Dermis blood vessel endothelial cell (primary cell): ENCODE measurements around the gene SLC6A19. TPM values are rescaled to one million over a fixed set of nuclear protein-coding genes. Genes with fewer than 3 reads are reported as not detected.

Experiments used
- DNase-seq: peaks from one replicate; pipeline ENCODE4 v3.0.0; 2010
- total RNA-seq: library from RNA; depleted of rRNA; stranded (reverse); fragments of >200 nt; gene quantifications from 2 replicates; pipeline ENCODE4 v1.2.3, GENCODE V29; 2014

The SLC6A19 gene
- total RNA-seq, 1 donor from 2014 or later, result not detected

DNA sequence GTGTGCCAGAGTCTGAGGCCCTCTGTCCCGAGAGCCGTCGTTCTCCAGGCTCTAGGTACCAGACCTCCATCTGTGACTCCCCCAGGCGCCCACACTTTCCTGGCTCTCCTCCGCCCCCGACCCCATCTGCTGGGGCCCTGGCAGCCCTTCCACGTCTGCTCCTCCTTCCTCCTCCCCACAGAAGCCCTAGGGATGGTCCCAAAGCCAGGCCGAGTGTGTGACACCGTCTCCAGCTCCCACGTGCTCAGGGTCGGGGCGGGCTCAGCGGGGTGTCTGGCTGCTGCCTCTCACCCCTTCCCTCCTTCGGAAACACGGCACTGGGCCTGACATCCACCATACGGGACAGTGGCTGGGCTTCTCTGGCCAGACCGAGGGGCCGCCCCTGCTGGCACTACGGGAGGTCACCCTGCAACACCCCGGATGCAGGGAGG, 20.5 kb upstream of the SLC6A19 start:
- DNase-seq, result no peak

DNA sequence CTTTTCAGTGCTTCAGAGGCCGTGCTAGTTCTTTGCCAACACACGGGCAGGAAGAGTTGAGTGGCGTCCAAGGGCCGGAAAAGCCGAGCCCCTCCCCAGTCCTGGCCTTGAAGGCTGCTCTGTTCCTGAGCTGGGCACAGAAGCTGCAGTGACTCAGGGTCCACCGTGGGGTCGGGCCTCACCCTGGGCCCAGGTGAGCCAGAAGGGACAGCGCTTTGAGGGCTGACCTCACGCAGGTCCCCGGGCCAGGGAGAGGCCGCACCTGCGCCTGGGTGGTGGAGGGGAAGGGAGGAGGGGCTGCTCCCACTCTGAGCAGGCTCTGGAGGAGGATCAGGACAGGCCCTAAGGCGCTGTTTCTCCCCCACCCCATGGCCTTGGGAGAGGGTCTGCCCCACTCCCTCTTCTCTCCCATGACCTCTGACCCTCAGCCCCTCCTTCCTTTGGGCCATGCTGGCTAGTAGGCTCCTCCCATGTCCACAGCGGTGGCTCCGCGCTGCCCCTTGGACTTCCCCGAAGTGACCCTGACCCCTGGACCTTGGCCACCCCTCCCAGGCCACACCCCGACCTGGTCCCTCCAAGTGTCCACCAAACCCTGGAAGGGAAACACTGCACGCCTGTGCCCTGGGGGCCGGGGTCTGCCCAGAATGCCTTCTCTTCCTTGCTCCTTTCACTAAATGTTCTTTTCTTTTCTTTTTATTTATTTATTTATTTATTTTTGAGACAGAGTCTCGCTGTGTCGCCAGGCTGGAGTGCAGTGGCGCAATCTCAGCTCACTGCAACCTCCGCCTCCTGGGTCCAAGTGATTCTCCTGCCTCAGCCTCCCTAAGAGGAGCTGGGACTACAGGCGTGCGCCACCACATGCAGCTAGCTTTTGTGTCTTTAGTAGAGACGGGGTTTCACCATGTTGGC, 19.7 kb upstream of the SLC6A19 start:
- no peak for DNase-seq

DNA sequence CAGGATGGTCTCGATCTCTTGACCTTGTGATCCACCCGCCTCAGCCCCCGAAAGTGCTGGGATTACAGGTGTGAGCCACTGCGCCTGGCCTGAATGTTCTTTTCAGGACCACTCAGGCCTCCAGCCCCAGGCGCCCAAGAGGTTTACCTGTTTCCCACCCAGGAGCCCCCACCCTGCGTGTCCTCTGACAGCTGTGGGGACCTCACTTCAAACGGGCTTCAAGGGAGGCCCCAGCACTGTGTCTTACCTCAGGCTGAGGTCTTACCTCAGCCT, 19.1 kb upstream of the SLC6A19 start:
- DNase-seq, result no peak

DNA sequence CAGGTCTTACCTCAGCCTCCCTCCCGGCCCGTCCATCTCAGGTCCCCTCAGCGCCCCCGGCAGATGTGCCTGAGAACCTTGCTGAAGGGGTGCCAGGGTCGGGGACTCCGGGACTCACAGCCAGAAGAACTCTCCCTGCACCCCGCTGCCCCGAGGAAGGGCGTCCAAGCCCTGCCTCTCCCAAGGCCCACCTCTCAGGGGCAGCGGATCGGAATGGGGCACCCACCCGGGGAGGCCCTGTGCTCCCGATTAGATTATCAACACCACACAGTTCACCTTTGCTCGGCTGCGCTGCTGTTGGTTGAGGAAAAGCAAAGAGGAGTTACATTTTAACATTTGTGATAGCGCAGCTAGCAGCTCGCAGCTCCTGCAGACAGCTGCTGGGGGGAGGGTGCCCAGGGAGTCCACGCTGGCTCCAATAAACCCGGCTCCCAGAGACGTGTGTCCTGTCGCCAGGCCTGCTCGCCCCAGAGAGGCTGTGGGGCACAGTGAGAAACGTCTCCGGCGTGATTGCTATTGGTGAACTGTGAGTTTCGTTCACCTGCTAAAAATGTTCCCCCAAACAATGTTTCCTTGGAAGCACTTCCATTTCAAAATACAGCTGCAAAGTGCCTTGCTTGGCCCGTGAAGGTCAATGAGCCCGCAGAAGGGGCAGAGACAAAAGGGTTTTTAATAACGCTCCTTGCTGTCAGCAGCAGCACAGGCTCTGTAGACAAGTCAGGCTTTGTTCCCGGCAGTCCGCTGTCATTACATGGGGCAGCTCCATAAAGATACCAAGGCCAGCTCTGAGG, 18.6 kb upstream of the SLC6A19 start:
- no peak for DNase-seq

DNA sequence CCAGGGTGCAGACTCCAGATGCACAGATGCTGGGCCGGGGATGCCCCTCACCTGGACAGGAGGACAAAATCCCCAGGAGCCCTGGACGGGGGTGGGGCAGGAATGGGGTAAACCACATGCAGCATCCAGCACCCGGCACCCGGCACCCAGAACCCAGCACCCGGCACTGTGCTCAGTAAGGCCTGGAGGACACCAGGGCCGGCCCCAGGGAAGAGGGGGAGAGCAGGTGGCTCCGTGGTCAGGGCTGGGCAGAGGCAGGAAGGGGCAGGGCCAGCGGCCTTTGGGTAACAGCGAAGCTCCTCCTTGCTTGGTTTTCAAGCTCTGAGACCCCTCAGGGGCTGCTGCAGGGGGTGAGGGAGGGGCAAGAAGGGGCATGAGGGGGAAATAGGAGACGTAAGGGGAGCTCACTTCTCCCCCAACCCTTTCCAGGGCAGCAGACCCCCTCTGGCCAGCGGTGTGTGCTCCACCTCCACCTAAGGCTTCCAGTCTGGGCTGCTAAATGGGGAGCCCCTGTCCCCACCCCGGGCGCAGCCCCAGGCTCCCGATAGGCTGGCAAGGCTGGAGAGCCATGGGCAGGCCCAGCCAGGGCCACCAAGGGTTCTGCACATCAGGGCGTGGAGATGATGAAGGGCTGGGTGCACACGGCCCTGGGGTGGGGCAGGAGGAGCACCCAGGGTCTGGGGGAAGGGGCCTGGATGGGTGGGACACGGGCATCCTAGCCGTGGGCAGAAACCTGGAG, 17.8 kb upstream of the SLC6A19 start:
- no peak for DNase-seq

- no peak for DNase-seq
Observed at GRCh38 chr5:1184163-1184470, 17.3 kb upstream of the SLC6A19 start.

DNA sequence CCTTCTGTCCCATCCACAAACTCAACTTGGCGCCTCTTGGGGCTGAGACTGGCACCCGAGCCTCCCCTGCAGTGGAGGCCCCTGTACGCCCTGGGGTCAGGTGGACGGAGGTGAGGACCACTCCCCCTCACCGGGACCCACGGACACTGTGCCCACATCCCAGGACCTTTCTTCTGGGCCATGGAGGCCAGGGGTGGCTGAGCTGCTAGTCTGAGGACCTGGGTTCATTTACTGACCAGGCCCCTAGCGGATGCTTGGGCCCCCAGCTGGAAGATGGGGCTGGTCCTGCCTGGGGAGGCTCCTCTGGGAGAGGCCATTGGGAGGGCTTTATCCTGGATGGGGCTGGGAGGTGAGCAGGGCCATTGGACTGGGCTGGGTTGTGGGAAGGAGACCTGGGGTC, 16.9 kb upstream of the SLC6A19 start:
- DNase-seq, result no peak

DNA sequence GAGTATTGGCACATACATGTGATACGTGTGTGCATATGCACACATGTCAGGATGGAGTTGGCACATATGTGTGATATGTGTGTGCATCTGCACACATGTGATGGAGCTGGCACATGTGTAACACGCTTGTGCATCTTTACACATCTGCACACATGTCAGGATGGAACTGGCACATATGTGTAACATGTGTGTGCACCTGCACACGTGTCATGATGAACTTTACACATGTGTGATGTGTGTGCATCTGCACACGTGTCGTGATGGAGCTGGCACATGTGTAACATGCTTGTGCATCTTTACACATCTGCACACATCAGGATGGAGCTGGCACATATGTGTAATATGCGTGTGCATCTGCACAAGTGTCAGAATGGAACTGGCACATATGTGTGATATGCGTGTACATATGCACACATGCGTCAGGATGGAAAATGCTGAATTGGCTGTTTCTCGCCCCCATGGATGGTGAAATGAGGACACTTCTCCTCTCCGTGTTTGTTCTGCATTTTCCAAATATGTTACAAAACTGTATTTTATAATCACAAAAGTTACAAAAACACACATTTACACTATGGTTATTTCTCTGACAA, 16.3 kb upstream of the SLC6A19 start:
- no peak for DNase-seq

DNA sequence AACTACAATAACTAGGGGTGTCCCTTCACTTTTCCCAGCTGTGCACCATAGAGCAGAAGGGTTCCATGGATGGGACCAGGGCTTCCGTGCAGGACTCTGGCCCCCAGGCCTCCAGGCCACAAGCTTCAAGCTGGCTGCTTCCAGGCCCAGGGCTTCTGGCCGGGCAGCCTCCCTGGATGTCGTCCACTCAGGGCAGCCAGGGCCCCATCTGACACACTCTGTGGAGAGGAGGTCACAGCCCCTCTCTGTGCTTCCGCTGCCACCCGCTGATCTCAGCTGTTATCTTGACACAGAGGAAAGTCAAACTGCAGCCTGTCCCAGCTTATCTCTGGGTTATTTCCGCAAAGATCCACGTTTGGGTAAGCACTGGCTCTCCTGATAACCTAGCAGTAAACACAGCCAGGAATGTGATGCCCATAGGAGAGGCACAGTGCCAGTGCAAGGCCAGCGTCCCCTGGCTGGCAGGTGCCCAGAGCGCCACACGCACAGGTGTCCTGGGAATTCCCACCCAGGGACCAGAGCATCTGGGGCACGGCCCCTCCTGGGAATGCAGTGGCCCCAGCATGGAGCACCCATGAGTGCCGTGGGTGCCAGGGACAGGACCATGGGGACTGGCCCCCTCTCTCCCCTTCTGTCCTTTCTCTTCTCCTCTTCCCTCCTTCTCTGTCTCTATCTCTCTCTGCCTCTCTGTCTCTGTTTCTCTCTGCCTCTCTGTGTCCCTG, 15.6 kb upstream of the SLC6A19 start:
- DNase-seq, result no peak

GRCh38 chr5:1186351-1187233, 14.8 kb upstream of the SLC6A19 start:
- no peak for DNase-seq

DNA sequence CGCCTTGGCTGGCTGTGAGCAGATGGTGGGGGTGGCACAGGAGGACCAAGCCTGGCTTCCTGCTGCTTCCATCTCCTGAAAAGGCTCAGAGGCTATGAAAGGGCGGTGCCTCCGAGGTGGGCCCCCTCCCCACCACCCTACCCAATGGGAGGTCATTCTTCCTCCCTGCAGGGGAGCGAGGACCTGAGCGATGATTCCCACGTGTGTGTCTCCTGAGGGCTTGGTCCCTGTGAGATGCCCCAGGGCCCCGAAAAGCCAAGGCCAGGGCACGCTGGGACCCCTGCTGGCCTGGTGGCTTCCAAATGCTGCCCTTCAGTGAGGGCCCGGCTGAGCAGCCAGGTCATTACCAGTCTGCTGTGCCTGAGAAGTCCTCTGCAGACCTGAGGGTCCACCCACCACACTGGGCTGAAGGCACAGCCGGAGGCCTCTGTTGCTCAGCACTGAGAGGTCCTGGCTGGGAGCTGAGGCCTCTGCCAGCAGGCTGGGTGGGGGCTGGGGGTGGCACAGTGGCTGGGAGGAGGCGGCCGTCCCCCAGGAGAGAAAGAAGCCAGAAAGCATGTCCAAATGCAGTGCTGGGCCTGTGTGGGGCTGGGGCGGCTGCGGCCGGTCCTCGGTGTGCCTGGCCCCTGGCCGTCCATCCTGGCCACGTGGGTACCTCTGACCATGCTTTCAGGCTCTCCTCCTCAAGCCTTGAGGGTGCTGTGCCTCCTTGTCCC, 14.0 kb upstream of the SLC6A19 start:
- DNase-seq, result no peak

DNA sequence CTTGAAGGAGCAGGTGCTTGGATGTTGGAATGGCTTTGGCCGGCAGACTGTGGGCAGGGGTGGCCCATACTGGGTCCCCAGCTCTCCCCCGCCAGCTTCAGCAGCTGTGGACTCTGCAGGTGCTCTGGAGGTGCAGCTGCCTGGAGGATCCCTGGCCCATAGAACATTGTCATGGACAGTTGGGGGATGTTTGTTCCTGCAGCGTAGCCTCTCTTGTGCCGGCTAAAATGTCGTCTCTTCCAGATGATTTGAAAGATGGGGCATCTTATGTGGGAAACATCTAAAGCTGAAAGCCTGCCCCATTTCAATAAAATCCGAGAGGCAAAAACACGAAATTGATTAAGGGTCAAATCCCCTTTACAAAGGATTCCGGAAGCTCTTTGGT, 13.5 kb upstream of the SLC6A19 start:
- no peak for DNase-seq

GRCh38 chr5:1188464-1188863, 12.9 kb upstream of the SLC6A19 start:
- no peak for DNase-seq

DNA sequence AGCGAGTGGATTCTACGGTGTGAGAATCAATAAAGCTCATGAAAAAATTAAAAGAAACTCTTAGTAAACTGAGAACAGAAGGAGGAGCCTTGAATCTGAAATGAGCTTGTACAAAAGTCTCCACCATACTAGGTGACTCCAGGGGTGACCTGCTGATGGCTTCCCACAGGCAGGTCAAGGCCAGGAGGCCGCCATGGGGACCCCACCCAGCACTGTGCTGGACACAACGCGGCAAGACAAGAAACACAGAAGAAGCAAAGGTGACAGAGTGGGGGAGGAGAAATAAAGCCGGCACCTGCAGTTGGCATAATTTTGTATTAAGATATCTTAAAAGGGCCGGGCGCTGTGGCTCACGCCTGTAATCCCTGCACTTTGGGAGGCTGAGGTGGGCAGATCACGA, 12.1 kb upstream of the SLC6A19 start:
- no peak for DNase-seq

DNA sequence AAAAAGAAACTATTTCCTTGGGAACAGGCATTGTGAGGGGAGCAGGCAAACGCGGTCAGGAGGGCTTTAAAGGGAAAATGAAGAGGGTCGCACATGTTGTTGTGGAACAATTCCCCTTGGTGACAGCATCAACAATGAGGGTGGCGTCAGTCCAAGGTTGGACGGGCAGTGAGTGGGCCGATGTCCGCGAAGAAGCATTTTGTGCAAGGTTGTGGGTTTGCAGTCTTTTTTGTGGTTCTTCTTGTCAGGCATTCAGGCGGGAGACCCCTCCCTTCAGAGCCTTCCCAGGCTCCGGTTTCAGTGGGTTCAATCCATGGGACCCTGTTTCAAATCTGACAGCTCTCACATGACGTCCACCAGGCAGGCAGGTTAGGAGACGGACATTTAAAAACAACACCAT, 11.1 kb upstream of the SLC6A19 start:
- DNase-seq, result no peak

DNA sequence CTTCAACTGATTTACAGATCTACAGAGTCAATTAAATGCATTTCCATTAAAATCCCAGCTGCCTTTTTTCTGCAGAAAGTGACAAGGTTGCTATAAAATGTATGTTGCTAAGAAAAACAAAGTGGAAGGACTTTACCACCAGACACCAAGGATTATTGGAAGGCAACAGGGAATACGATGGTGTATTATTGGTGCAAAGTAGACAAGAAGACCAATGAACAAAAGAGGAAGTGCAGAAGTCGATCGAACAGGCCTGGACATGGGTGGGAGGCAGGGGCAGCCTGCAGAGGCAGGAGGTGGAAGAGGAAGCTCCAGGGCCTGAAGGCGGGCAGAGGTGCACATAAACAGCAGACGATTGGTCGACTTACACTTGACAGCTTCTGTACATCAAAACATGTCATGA, 10.6 kb upstream of the SLC6A19 start:
- no peak for DNase-seq

DNA sequence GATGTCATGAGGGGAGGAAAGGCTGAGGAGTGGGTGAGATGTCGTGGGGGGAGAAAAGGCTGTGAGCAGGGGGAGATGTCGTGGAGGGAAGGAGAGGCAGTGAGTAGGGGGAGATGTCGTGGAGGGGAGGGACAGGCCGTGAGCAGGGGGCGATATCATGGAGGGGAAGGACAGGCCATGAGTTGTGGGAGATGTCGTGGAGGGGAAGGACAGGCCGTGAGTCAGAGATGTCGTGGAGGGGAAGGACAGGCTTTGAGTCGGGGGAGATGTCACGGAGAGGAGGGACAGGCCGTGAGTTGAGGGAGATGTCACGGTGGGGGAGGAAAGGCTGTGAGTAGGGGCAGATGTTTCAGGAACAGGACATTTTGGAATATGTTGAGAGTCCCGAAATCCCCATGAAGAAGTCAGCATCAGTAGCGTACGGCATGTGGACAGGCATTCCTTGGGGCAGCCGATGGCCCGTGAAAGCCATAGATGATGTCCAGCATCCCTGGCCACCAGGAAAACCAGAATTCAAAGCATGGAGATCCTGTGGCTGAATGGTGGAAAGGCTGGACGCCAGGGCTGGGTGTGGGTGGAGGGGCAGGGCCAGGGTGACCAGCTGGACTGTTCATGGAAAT, 8.3 kb upstream of the SLC6A19 start:
- DNase-seq, result no peak

GRCh38 chr5:1193591-1193985, 7.8 kb upstream of the SLC6A19 start:
- DNase-seq, result no peak

GRCh38 chr5:1194378-1194777, 7.0 kb upstream of the SLC6A19 start:
- no peak for DNase-seq

DNA sequence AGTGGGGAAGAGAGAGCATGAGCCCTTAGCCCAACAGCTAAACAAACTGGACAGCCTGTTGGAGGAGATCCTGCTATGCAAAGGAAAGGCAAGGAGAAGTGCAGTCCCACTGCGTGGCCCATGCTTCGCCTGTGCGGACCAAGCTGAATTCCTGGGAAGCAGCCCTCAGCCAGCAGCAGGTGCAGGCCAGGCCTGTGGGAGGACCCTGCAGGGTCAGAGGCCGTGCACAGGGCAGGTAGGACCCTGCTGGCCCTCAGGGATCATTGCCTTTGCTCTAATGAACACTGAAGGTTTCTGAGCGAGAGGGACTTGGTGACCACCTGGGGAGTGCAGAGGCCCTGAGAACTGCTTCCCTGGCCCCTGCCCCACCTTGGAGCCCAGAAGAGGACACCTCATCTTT, 6.0 kb upstream of the SLC6A19 start:
- DNase-seq, result no peak
